ENCODE data around the gene CASP10. TPM values are rescaled to one million over a fixed set of nuclear protein-coding genes. Genes with fewer than 3 reads are reported as not detected.

The CASP10 gene
- total RNA-seq, 4 donors from 2014 or later = 2.4 to 7.3 (median 3.6) TPM

DNA sequence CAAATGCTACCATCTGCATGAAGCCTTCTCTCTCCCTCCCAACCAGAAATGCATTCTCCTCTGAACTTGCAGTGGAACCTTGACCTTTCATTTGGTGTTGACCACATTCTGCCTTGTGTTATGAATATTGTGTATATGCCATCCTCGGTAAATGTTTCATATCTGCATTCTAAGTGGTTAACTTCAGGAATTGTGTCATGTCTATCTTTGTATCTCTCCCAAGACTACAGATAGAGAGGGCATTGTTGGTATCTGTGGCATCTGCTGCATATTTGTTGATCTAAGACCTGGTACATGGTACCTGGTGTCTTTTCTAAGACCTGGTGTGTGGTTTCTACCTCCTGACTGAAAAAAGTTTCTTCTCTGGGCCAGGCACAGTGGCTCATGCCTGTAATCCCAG, 34.0 kb downstream of the CASP10 start:
- no peaks in the 10 kb centered on the region for H3K36me3 ChIP-seq
- H3K4me3 ChIP-seq = no peak overlapping the region
- intact Hi-C loops (cut with DNase I; ENCODE audit: low total_unique reads) = no loop called here
- no peak for TF ChIP-seq POLR2A (IDR thresholded peaks at IDR 0.05)
- TF ChIP-seq, protein P1, sequence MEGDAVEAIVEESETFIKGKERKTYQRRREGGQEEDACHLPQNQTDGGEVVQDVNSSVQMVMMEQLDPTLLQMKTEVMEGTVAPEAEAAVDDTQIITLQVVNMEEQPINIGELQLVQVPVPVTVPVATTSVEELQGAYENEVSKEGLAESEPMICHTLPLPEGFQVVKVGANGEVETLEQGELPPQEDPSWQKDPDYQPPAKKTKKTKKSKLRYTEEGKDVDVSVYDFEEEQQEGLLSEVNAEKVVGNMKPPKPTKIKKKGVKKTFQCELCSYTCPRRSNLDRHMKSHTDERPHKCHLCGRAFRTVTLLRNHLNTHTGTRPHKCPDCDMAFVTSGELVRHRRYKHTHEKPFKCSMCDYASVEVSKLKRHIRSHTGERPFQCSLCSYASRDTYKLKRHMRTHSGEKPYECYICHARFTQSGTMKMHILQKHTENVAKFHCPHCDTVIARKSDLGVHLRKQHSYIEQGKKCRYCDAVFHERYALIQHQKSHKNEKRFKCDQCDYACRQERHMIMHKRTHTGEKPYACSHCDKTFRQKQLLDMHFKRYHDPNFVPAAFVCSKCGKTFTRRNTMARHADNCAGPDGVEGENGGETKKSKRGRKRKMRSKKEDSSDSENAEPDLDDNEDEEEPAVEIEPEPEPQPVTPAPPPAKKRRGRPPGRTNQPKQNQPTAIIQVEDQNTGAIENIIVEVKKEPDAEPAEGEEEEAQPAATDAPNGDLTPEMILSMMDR (IDR thresholded peaks at IDR 0.05 in 4 of 5, conservative IDR thresholded peaks at IDR 0.05 in 1 of 5) = no peak
- in situ Hi-C loops (cut with MboI; ENCODE audit: low sequenced_read_pairs in 4 of 4) = no loop called here
- no peaks in the 10 kb centered on the region for H3K4me1 ChIP-seq
- H3K27ac ChIP-seq = no peak overlapping the region
- no peaks in the 10 kb centered on the region for H3K9me3 ChIP-seq
- DNase-seq (no peak), ATAC-seq (no peak)
- H3K27me3 ChIP-seq = no peaks in the 10 kb centered on the region

DNA sequence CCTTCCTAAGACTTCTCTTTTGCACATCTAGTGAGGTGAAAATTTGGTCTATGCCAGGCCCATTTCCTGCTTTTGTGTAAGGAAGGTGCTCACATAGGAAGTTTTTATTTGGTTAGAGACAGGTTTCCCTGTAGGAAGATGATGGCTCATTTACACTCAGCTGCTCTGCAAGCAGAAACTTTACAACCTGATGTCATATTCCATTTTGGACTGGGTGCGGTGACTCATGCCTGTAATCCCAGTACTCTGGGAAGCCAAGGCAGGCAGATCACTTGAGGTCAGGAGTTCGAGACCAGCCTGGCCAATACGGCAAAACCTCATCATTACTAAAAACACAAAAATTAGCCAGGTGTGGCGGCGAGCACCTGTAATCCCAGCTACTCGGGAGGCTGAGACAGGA, 35.8 kb downstream of the CASP10 start:
- DNase-seq (no peak), ATAC-seq (peak in 1 of 2 donors; percentile 64)
- Histone ChIP-seq H3K4me3 (no peak overlapping the region), H3K27ac (peak overlapping the region in 2 of 4 donors; percentile 18 to 22), H3K36me3 (no peaks in the 10 kb centered on the region), H3K9me3 (no peaks in the 10 kb centered on the region), H3K27me3 (no peaks in the 10 kb centered on the region), H3K4me1 (no peaks in the 10 kb centered on the region)
- in situ Hi-C loops (cut with MboI; ENCODE audit: low sequenced_read_pairs in 4 of 4) = no loop called here
- TF ChIP-seq POLR2A (IDR thresholded peaks at IDR 0.05) = no peak
- TF ChIP-seq, protein P1 (IDR thresholded peaks at IDR 0.05 in 4 of 5, conservative IDR thresholded peaks at IDR 0.05 in 1 of 5) = no peak
- intact Hi-C loops (cut with DNase I; ENCODE audit: low total_unique reads) = no loop called here

DNA sequence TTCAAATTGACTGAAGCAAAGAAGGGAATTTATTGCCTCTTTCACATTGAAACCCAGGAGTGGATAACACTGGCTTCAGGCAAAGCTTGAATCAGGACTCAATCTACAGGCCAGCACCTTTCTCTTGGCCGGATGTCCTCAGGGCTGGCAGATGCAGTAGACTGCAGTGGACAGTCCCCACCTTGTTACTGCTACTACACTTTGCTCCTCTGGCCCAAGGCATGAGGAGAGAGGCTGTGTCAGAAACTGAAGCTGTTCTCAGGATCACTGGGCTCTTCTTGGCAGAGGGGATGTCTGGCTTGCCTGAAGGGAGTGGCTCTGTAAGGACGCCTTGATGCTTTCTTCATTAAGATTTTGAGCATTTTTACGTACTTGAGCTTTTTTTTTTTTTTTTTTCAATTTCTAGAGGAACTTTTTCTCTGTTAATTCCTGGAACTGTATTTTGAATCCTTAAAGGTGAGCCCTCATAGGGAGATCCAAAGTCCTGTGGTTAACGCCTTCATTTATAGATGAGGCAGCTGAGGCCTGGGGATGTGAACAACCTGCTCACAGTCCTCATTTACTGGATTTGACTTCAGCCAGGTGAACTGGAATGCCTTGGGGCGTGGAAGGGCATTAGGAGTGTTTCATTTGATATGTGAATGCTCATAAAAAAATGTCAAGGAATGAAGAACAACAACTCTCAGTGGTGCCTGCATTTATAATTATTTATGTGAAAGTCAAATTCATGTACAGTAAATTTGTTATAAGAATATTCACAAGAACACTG, 36.6 kb downstream of the CASP10 start:
- Histone ChIP-seq H3K27ac (peak overlapping the region in 1 of 4 donors; percentile 22), H3K9me3 (no peaks in the 10 kb centered on the region), H3K36me3 (no peaks in the 10 kb centered on the region), H3K4me3 (no peak overlapping the region), H3K27me3 (no peaks in the 10 kb centered on the region), H3K4me1 (no peaks in the 10 kb centered on the region)
- in situ Hi-C loops (cut with MboI; ENCODE audit: low sequenced_read_pairs in 4 of 4) = no loop called here
- DNase-seq = no peak
- no peak for ATAC-seq
- intact Hi-C loops (cut with DNase I; ENCODE audit: low total_unique reads) = no loop called here
- TF ChIP-seq, protein P1 (IDR thresholded peaks at IDR 0.05 in 4 of 5, conservative IDR thresholded peaks at IDR 0.05 in 1 of 5) = no peak
- TF ChIP-seq POLR2A (IDR thresholded peaks at IDR 0.05) = no peak

DNA sequence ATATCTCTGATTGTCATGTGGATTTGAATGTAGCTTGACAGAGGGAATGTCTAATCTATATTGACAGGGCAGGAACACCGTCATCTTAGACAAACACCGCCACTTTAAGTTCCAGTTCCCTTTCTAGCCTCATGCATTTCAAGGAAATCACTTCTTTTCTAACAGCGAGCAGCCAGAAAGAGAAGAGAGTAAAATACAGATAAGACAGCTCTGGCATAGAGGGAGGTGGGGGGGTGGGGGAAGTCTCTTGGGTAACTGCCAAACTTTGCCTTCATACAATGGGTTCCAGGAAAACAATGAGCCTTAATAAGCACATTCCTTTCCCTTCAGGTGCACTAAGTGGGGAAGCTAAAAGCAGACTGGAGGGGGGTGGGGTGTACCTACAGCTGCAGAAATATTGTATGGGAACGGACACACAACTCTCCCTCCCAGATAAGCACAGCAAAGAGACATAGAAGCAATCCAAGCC, 37.2 kb downstream of the CASP10 start:
- in situ Hi-C loops (cut with MboI; ENCODE audit: low sequenced_read_pairs in 4 of 4) = no loop called here
- ATAC-seq = no peak
- Histone ChIP-seq H3K27ac (peak overlapping the region in 2 of 4 donors; percentile 22 to 39), H3K27me3 (no peaks in the 10 kb centered on the region), H3K9me3 (no peaks in the 10 kb centered on the region), H3K4me1 (no peaks in the 10 kb centered on the region), H3K36me3 (no peaks in the 10 kb centered on the region), H3K4me3 (no peak overlapping the region)
- TF ChIP-seq, protein P1 (IDR thresholded peaks at IDR 0.05 in 4 of 5, conservative IDR thresholded peaks at IDR 0.05 in 1 of 5) = no peak
- no peak for TF ChIP-seq POLR2A (IDR thresholded peaks at IDR 0.05)
- DNase-seq = no peak
- intact Hi-C loops (cut with DNase I; ENCODE audit: low total_unique reads) = no loop called here

Data from gastrocnemius medialis (tissue), 4 donors.